GM12873 (cell line): ENCODE data around the gene DPEP2NB.

Experiments used
- CTCF ChIP-seq: IDR thresholded peaks from 2 replicates; pipeline ENCODE4 v1.5.1; 2012; ENCODE audit warnings: low read depth, mild to moderate bottlenecking, moderate library complexity, low read length, control low read depth; ENCODE audit not compliant: insufficient read depth; ENCODE audit errors: missing control alignments

Gene DPEP2NB

GRCh38 chr16:68015681-68016080 is at the start of gene DPEP2NB:
Gene DPEP2NB (minus strand): TSS chr16:68015911. CDS start chr16:68015770, 141 bp downstream.
- no peak for TF ChIP-seq CTCF

- TF ChIP-seq CTCF, result peak; percentile 92
Measured at GRCh38 chr16:68064791-68065365, 49.2 kb upstream of the DPEP2NB start.

GRCh38 chr16:68062910-68063393 is 47.2 kb upstream of the DPEP2NB start:
- no peak for TF ChIP-seq CTCF

- no peak for TF ChIP-seq CTCF
Measured at GRCh38 chr16:68061396-68061795, 45.7 kb upstream of the DPEP2NB start.

GRCh38 chr16:68059804-68060203 is 44.1 kb upstream of the DPEP2NB start:
- TF ChIP-seq CTCF, result no peak

GRCh38 chr16:68055395-68055794 is 39.7 kb upstream of the DPEP2NB start:
- no peak for TF ChIP-seq CTCF

GRCh38 chr16:68049449-68049848 is 33.7 kb upstream of the DPEP2NB start:
- TF ChIP-seq CTCF, result peak; percentile 0
